ELF-1 (cell line): Measurements from ENCODE around the gene CBL.

Experiments
- DNase-seq: peaks from one replicate; pipeline ENCODE4 v3.0.0-alpha.2; 2016; ENCODE audit warnings: low read depth, low spot score

CBL gene

DNA sequence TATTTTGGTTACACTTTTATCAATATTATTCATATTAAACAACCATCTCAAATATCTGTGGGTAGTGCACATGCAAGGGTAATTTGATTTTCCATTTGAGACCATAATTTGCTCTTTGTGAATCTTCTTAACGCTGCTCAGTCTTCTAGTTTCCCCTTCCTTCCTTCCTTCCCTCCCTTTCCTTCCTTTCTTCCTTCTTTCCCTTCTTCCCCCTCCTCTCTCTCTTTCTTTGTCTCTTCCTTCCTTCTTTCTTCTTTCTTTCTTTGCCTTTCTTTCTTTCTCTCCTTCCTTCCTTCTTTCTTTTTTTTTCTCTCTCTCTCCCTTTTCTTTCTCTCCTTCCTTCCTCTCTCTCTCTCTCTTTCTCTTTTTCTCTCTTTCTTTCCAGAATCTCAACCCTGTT lies 124.1 kb downstream of the CBL start:
- no peak for DNase-seq

GRCh38 chr11:119332111-119332765 lies 126.1 kb downstream of the CBL start:
- DNase-seq, result no peak

DNA sequence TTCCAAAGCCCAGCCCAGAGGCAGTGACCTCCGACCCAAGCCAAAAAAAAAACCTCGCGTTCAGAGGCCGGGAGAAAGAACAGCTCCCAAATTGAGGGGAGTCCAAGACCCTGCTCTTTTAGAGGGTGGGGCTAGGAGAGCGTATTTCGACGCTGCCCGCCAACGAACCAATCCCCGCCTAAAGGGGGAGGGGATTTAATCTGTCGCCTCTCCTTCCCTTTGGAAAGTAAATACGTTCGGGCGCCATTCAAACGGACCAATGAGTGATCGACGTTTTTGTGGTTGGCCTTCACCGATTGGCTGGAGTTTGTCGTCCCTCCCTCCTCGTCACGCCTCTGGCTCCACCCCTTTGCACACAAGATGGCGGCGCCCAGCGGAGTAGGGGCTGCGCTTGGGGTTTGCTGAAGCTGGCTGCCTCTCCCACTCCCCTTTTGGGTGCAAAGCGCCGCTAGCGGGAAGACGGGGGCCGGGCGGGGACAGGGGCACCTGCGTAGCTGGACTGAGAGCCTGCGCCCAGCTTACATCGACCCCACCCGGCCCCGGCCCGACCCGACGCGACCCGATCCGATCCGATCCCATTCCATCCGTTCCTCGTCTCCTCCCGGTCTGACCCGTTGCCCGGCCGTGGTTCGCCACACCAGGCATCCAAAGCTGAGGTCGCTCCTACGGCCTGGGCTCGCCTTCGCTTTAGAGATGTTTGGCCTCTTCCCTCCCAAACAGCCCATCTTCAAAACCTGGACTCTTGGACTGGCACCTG lies 128.2 kb downstream of the CBL start, which contains the start of gene RNF26:
Gene RNF26 (plus strand): TSS at position 354 of the 757 bp plus-strand sequence. CDS start 596 bp downstream, outside the sequence.
- DNase-seq, result peak; percentile 100

- DNase-seq, result no peak
These were observed 129.0 kb downstream of the CBL start for GRCh38 chr11:119335091-119335654.

DNA sequence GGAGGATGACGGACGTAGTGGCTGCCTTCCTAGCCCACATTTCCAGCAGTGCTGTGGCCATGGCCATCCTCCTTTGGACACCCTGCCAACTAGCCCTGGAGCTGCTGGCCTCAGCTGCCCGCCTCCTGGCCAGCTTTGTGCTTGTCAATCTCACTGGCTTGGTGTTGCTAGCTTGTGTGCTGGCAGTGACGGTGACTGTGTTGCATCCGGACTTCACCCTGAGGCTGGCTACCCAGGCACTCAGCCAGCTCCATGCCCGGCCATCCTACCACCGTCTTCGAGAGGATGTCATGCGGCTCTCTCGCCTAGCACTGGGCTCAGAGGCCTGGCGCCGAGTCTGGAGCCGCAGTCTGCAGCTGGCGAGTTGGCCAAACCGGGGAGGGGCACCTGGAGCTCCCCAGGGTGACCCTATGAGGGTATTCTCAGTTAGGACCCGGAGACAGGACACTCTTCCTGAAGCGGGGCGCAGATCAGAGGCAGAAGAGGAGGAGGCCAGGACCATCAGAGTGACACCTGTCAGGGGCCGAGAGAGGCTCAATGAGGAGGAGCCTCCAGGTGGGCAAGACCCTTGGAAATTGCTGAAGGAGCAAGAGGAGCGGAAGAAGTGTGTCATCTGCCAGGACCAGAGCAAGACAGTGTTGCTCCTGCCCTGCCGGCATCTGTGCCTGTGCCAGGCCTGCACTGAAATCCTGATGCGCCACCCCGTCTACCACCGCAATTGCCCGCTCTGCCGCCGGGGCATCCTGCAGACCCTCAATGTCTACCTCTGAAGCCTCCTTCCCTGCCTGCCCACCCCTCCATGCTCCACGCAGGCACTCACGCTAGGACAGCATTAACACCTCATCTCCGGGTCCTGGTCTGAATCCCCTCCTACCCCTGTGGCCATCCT lies 129.8 kb downstream of the CBL start:
- no peak for DNase-seq

- no peak for DNase-seq
These were observed 130.8 kb downstream of the CBL start for GRCh38 chr11:119336744-119337469.

- peak; percentile 86 for DNase-seq
These were observed 131.6 kb downstream of the CBL start for GRCh38 chr11:119337581-119338317.

DNA sequence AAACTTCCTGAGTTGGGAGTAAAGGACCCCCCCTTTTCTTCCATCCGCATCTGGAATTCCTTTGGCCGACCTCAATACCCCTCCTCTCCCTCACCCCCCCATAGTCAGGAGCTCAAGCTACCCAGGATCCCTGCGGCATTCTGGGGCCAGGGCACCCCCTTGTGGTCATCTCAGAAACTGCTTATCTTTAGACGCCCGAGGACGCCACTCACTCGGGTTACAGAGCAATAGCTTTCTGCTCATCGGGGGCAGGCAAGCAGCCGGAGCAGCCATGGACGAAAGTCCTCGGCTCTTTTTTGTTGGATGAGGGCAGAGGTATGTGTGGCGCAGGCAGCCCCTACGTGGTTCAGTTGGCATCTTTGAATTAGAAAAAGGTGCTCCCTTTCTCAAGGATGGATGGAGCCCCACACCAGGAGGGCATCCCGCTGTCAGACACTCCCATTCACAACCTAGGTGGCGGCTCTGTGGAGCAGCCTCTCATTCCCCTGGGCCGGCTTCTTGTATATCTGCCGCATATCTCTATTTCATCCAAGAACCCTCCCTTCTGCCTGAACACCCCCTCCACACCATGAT lies 132.3 kb downstream of the CBL start:
- DNase-seq, result peak; percentile 93

GRCh38 chr11:119338965-119339588 lies 132.9 kb downstream of the CBL start:
- no peak for DNase-seq

GRCh38 chr11:119339589-119340334 lies 133.6 kb downstream of the CBL start:
- peak; percentile 75 for DNase-seq

DNA sequence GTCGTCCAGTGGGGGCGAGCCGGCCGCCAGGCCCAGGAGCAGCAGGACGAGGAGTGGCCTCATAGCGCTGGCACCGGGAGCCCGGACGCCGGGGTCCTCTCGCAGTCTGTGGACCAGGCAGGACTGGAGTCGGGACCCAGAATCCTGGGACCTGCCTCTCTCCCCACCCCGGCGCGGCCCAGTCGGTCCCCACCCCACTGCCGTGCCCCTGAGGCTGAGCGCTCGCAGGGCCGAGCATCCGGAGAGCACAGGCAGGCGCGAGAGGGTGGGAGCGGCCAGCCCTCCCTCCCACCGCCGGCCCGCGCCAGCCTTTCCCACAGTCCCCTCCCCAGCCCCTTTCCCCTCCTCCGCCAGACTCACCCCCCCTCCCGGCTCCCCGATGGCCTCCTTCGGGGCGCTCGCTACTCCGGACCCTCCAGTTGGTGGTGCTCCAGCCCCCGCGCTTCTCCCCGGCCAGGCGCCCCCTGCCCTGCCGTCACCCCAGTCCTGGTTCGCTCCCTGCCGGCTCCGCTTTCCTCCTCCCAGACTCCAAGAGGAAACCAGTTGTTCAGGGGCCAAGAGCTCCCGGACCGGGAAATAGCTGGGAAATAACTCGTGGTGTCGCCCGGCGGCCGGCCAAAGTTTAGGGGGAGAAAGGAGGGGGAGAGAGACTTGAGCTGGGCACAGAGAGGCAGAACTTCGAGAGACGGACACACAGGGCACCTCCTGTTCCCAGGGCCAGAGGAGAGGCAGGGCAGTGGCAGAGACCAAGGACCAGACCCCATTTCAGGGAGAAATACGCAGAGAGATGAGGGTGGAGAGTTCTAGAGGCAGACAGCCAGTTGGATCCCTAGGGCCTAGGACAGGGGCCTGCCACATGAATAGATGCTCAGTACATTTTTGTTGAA lies 134.4 kb downstream of the CBL start, which contains the start of gene C1QTNF5:
Gene C1QTNF5 (minus strand): TSS at position 549 of the 887 bp plus-strand sequence. CDS start 486 bp downstream, at position 63.
- no peak for DNase-seq

DNA sequence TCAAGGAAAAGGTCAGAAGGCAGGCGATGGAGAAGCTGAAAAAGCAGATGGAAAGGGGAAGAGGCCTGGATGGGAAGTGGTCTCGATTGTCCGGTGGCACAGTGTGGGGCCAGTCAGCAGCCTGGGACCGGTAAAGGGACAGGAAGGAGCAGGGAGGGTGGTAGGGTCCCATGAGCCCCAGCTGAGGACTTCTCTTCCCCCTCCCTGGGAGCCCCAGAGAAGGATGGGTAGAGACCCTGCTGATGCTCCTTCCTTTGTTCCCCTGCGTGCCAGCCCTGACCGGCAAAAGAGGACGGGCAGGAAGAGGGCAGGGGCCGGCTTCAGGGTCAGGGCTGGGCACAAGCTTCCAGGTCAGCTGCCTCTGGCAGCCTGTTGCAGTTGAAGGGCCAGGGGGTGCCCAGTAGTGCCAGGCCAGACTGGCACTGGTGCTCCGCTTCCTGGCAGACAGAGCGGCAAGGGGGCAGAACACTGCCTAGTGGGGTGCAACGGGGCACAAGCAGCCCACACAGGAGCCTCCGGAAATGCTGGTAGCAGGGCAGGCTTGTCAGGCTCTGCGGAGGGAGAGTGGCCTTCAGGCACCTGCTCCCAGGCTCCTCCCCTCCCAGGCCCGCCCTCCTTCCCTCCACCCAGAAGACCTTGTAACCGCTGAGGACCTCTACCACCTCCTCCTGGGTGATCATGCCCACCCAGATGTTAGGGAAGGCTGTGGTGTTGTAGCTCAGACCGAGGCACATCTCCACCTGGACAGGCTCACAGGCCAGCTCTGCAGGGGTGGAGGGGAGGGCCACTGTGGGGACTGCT lies 135.3 kb downstream of the CBL start:
- no peak for DNase-seq

DNA sequence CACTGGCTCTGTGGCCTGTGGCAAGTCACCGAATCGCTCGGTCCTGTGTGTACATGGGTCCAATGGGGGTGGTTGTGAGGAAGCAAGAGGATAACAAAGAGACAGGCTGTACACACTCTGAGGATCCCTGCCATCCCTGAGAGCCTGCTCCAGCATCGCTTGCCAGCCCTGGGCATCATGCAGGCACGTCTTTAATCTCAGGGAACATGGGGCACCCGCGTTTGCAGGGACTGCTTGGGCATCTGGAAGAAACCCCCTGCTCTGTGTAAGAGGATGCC lies 135.8 kb downstream of the CBL start:
- DNase-seq, result no peak

- DNase-seq, result no peak
These were observed 136.4 kb downstream of the CBL start for GRCh38 chr11:119342362-119343130.

GRCh38 chr11:119343726-119344125 lies 137.6 kb downstream of the CBL start:
- DNase-seq, result no peak

DNA sequence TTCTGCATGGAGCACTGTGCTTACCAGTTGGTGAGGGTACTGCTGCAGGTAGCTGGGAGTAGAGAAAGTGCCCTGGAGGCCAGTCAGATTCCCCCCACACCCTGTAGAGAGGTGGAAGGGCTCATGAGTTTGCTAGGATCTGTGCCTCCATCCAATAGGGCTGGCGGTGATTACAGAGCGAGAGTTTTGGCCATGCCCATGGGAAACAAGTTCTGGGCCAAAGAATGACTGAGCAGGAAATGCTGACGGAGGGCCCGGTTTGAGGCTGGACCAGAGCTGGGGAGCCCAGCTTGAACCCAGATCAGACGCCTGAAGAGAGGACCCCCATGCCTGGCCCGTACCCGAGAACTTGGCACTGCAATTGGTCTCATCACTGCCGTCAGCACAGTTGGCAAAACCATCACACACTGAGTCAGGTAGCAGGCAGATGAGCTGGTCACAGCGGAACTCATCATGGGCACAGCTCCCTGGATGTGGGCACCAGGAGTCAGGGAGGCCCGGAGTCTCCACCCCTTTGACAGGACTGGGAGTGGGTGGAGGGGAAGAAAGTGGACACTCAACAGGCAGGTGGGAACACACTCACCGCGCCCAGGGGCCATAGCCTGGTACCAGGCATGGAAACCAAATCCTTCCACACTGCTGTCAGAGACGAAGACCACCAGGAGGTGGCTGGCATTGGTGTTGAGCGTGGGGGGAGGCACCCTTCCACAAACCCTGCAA lies 138.3 kb downstream of the CBL start:
- no peak for DNase-seq
